ENCODE results near the gene ZNF397.

The ZNF397 gene

GRCh38 chr18:35306588-35307250 is 65.9 kb downstream of the ZNF397 start:
- DNase-seq = no peak

Measured in activated naive CD4-positive, alpha-beta T cell treated with anti-CD3 and anti-CD28 coated beads, Interleukin-2, amount 50 U/mL, for 16 hours (primary cell).